Measurements from ENCODE around the gene SEMA3E.
"Not testable (repeated sequence)": the region's sequence is repeated elsewhere in the genome, so short reads cannot be mapped to it uniquely, and the experiment has no call there.

The SEMA3E gene

GRCh38 chr7:83451501-83452045 is 197.4 kb downstream of the SEMA3E start:
- TF ChIP-seq CTCF (IDR thresholded peaks at IDR 0.05; ENCODE audit: extremely low read depth, missing control alignments): no peak
- no peak for DNase-seq (ENCODE audit: low spot score)

GRCh38 chr7:83449781-83450180 is 199.2 kb downstream of the SEMA3E start:
- no peak for TF ChIP-seq CTCF (IDR thresholded peaks at IDR 0.05; ENCODE audit: extremely low read depth, missing control alignments)
- DNase-seq (ENCODE audit: low spot score): no peak

- DNase-seq (ENCODE audit: low spot score): no peak
- no peak for TF ChIP-seq CTCF (IDR thresholded peaks at IDR 0.05; ENCODE audit: extremely low read depth, missing control alignments)
Observed at GRCh38 chr7:83447681-83448080, 201.3 kb downstream of the SEMA3E start.

GRCh38 chr7:83446102-83446669 is 202.8 kb downstream of the SEMA3E start:
- DNase-seq (ENCODE audit: low spot score): no peak
- TF ChIP-seq CTCF (IDR thresholded peaks at IDR 0.05; ENCODE audit: extremely low read depth, missing control alignments): no peak

- no peak for DNase-seq (ENCODE audit: low spot score)
- TF ChIP-seq CTCF (IDR thresholded peaks at IDR 0.05; ENCODE audit: extremely low read depth, missing control alignments): no peak
Observed at GRCh38 chr7:83442911-83443310, 206.0 kb downstream of the SEMA3E start.

GRCh38 chr7:83439026-83439425 is 209.9 kb downstream of the SEMA3E start:
- no peak for TF ChIP-seq CTCF (IDR thresholded peaks at IDR 0.05; ENCODE audit: extremely low read depth, missing control alignments)

GRCh38 chr7:83430289-83430688 is 218.7 kb downstream of the SEMA3E start:
- not testable (repeated sequence) for DNase-seq (ENCODE audit: low spot score)

More at GRCh38 chr7:83439026-83439425, 209.9 kb downstream of the SEMA3E start:
- no peak for DNase-seq (ENCODE audit: low spot score)

GRCh38 chr7:83429493-83429892 is 219.4 kb downstream of the SEMA3E start:
- TF ChIP-seq CTCF (IDR thresholded peaks at IDR 0.05; ENCODE audit: extremely low read depth, missing control alignments): no peak
- no peak for DNase-seq (ENCODE audit: low spot score)

All from GM20000 (cell line).